Fibroblast of peridontal ligament (primary cell): ENCODE data around the gene CHRNB1.

Experiments used
- DNase-seq: peaks from one replicate; pipeline ENCODE4 v3.0.0-alpha.2; 2010; ENCODE audit errors: extremely low read depth

Gene CHRNB1

GRCh38 chr17:7414837-7415236 lies 30.0 kb upstream of the CHRNB1 start:
- DNase-seq = no peak

- no peak for DNase-seq
Observed at GRCh38 chr17:7415784-7416183, 29.1 kb upstream of the CHRNB1 start.

GRCh38 chr17:7416323-7416722 lies 28.5 kb upstream of the CHRNB1 start:
- DNase-seq = no peak

GRCh38 chr17:7417056-7417655 lies 27.7 kb upstream of the CHRNB1 start:
- no peak for DNase-seq

GRCh38 chr17:7418472-7419152 lies 26.2 kb upstream of the CHRNB1 start:
- DNase-seq = no peak

- no peak for DNase-seq
Observed at GRCh38 chr17:7419819-7420610, 24.8 kb upstream of the CHRNB1 start, which contains the start of gene SPEM1. SPEM1 (plus strand) TSS chr17:7420324; CDS start chr17:7420385, 61 bp downstream.

- no peak for DNase-seq
Observed at GRCh38 chr17:7421186-7421585, 23.7 kb upstream of the CHRNB1 start.

GRCh38 chr17:7423679-7424078 lies 21.2 kb upstream of the CHRNB1 start:
- no peak for DNase-seq

GRCh38 chr17:7425316-7425715 lies 19.5 kb upstream of the CHRNB1 start, which contains the start of gene SPEM2:
SPEM2 (plus strand) TSS chr17:7425616; CDS start chr17:7425689, 73 bp downstream.
- DNase-seq = no peak

GRCh38 chr17:7425756-7426155 lies 19.1 kb upstream of the CHRNB1 start:
- DNase-seq = no peak

- no peak for DNase-seq
Observed at GRCh38 chr17:7426203-7426863, 18.5 kb upstream of the CHRNB1 start.

GRCh38 chr17:7426896-7427489 lies 17.9 kb upstream of the CHRNB1 start:
- DNase-seq = no peak

- no peak for DNase-seq
Observed at GRCh38 chr17:7427549-7427948, 17.3 kb upstream of the CHRNB1 start.

GRCh38 chr17:7428557-7428956 lies 16.3 kb upstream of the CHRNB1 start, which contains the start of gene SPEM3:
SPEM3 (plus strand) TSS chr17:7428857; CDS start chr17:7428903, 46 bp downstream.
- DNase-seq = no peak

- no peak for DNase-seq
Observed at GRCh38 chr17:7429722-7430121, 15.1 kb upstream of the CHRNB1 start.

GRCh38 chr17:7431231-7431630 lies 13.6 kb upstream of the CHRNB1 start:
- no peak for DNase-seq

- DNase-seq = no peak
Observed at GRCh38 chr17:7432296-7432695, 12.6 kb upstream of the CHRNB1 start.

GRCh38 chr17:7435676-7436555 lies 8.9 kb upstream of the CHRNB1 start:
- DNase-seq = no peak

GRCh38 chr17:7436556-7437368 lies 8.1 kb upstream of the CHRNB1 start:
- peak; percentile 58 for DNase-seq

GRCh38 chr17:7437369-7437863 lies 7.4 kb upstream of the CHRNB1 start:
- DNase-seq = no peak
